ENCODE results near the gene SMIM43.

Gene SMIM43

GRCh38 chr4:121776610-121777401, 11.8 kb upstream of the SMIM43 start:
- TF ChIP-seq, protein P1, sequence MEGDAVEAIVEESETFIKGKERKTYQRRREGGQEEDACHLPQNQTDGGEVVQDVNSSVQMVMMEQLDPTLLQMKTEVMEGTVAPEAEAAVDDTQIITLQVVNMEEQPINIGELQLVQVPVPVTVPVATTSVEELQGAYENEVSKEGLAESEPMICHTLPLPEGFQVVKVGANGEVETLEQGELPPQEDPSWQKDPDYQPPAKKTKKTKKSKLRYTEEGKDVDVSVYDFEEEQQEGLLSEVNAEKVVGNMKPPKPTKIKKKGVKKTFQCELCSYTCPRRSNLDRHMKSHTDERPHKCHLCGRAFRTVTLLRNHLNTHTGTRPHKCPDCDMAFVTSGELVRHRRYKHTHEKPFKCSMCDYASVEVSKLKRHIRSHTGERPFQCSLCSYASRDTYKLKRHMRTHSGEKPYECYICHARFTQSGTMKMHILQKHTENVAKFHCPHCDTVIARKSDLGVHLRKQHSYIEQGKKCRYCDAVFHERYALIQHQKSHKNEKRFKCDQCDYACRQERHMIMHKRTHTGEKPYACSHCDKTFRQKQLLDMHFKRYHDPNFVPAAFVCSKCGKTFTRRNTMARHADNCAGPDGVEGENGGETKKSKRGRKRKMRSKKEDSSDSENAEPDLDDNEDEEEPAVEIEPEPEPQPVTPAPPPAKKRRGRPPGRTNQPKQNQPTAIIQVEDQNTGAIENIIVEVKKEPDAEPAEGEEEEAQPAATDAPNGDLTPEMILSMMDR (IDR thresholded peaks at IDR 0.05; ENCODE audit: insufficient read depth, low read depth, low read length, missing control alignments) = no peak
- H3K4me3 ChIP-seq (ENCODE audit: low read depth, low read length) = no peak overlapping the region

DNA sequence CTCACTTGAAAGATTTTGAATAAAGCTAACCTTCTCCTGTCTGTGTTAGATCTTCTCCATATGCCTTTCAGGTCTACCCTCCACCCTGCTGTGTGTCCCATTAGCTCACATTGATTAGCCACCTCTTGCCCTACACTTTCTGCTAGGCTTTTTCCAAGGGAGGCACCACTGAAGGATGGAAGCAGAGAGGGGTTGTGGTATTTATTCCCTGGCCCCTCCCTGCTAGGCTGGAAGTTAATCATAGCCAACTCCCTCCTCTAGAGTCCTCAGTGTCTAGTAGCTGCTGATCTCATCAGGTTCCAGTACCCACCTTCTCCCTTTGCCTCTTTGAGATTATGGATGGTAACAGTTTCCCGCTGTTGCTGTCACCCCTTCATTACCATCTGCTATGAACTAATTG, 8.9 kb upstream of the SMIM43 start:
- no peak for DNase-seq (ENCODE audit: low read depth)

More at GRCh38 chr4:121776610-121777401, 11.8 kb upstream of the SMIM43 start:
- DNase-seq (ENCODE audit: low read depth) = no peak

DNA sequence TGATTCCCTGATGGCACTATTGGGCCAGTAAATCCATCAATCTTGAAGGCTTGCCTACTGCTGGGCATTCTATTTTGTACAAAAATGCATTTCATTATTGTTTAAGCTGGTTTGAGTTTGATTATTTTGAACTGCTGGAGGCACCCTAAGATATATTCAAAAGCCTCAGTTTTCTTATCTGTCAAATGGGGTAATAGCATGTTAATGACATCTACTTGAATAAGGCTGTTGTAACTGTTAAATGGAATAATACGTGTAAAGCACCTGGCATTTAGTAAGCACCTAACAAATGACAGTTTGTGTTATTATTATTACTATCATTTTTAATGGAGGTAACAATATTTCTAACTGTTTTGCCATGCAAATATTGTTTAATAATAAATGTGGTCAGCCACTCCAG, 6.9 kb upstream of the SMIM43 start:
- no peak for DNase-seq (ENCODE audit: low read depth)
- no peak overlapping the region for H3K4me3 ChIP-seq (ENCODE audit: low read depth, low read length)
- TF ChIP-seq, protein P1 (IDR thresholded peaks at IDR 0.05; ENCODE audit: insufficient read depth, low read depth, low read length, missing control alignments) = no peak

More for the DNA sequence above, 8.9 kb upstream of the SMIM43 start:
- TF ChIP-seq, protein P1 (IDR thresholded peaks at IDR 0.05; ENCODE audit: insufficient read depth, low read depth, low read length, missing control alignments) = no peak
- no peak overlapping the region for H3K4me3 ChIP-seq (ENCODE audit: low read depth, low read length)

DNA sequence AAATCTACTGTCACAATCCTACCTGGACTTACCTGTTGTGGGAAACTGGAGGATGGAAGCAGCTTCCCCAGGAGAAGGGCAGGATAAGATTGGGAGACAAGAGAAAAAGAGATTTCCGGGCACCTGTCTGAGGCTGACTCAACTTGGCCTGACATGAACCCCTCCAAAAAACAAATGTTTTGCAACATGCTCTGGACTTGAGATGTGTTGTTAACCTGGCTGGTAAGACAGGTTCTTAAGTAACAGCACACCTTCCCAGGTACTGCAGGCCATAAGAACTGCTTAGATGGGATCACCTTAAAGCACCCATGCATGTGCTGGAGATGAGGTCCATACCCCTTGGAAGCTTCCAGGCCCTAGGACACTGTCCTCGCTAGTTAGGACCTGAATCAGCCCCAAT, 4.4 kb upstream of the SMIM43 start:
- TF ChIP-seq, protein P1 (IDR thresholded peaks at IDR 0.05; ENCODE audit: insufficient read depth, low read depth, low read length, missing control alignments) = no peak
- no peak for DNase-seq (ENCODE audit: low read depth)
- H3K4me3 ChIP-seq (ENCODE audit: low read depth, low read length) = no peak overlapping the region

GRCh38 chr4:121767166-121767565, 2.2 kb upstream of the SMIM43 start:
- DNase-seq (ENCODE audit: low read depth) = no peak
- no peak overlapping the region for H3K4me3 ChIP-seq (ENCODE audit: low read depth, low read length)
- TF ChIP-seq, protein P1 (IDR thresholded peaks at IDR 0.05; ENCODE audit: insufficient read depth, low read depth, low read length, missing control alignments) = no peak

- H3K4me3 ChIP-seq (ENCODE audit: low read depth, low read length) = no peak overlapping the region
- TF ChIP-seq, protein P1 (IDR thresholded peaks at IDR 0.05; ENCODE audit: insufficient read depth, low read depth, low read length, missing control alignments) = no peak
- no peak for DNase-seq (ENCODE audit: low read depth)
Measured at GRCh38 chr4:121765971-121766538, 1.1 kb upstream of the SMIM43 start.
